H9 (cell line): ENCODE measurements around the gene RAB6A. TPM values are rescaled to one million over a fixed set of nuclear protein-coding genes. Genes with fewer than 3 reads are reported as not detected.

Experiments used
- DNase-seq: peaks from one replicate; pipeline ENCODE4 v3.0.0-alpha.2; 2017
- H2AFZ ChIP-seq: one replicate; pipeline ENCODE4 v1.6.1; 2013; ENCODE audit warnings: mild to moderate bottlenecking, low read length, control low read depth, moderate library complexity
- H2AK5ac ChIP-seq: 2 replicates; pipeline ENCODE4 v1.6.1; 2013; ENCODE audit warnings: low read length, control low read depth, mixed read lengths; ENCODE audit not compliant: insufficient read length
- H2BK120ac ChIP-seq: one replicate; pipeline ENCODE4 v1.6.1; 2013; ENCODE audit warnings: low read depth, mild to moderate bottlenecking, low read length, control low read depth, inconsistent platforms; ENCODE audit not compliant: poor library complexity, severe bottlenecking
- H2BK12ac ChIP-seq: 2 replicates; pipeline ENCODE4 v1.6.1; 2013; ENCODE audit warnings: low read length, control low read depth, mixed read lengths, low read depth; ENCODE audit not compliant: insufficient read length
- H2BK15ac ChIP-seq: 2 replicates; pipeline ENCODE4 v1.6.1; 2013; ENCODE audit warnings: low read depth, low read length, control low read depth
- H2BK20ac ChIP-seq: one replicate; pipeline ENCODE4 v1.6.1; 2013; ENCODE audit warnings: low read depth, mild to moderate bottlenecking, low read length, control low read depth, inconsistent platforms; ENCODE audit not compliant: poor library complexity, severe bottlenecking
- H2BK5ac ChIP-seq: 2 replicates; pipeline ENCODE4 v1.6.1; 2013; ENCODE audit warnings: low read length, control low read depth, mixed read lengths; ENCODE audit not compliant: insufficient read length
- H3K14ac ChIP-seq: 2 replicates; pipeline ENCODE4 v1.6.1; 2013; ENCODE audit warnings: low read length, control low read depth; ENCODE audit not compliant: insufficient read depth
- H3K18ac ChIP-seq: 2 replicates; pipeline ENCODE4 v1.6.1; 2013; ENCODE audit warnings: low read depth, mild to moderate bottlenecking, mixed read lengths, low read length, control low read depth; ENCODE audit not compliant: insufficient read length
- H3K23ac ChIP-seq: 2 replicates; pipeline ENCODE4 v1.6.1; 2013; ENCODE audit warnings: low read length, control low read depth, mixed read lengths, low read depth; ENCODE audit not compliant: insufficient read length
- H3K23me2 ChIP-seq: 2 replicates; pipeline ENCODE4 v1.6.1; 2013; ENCODE audit warnings: low read depth, mild to moderate bottlenecking, mixed read lengths, low read length, control low read depth; ENCODE audit not compliant: insufficient read length, poor library complexity, severe bottlenecking
- H3K27ac ChIP-seq: 2 replicates; pipeline ENCODE4 v1.5.1; 2013; ENCODE audit warnings: low read length, control low read depth, mixed read lengths, low read depth; ENCODE audit not compliant: insufficient read length
- H3K27me3 ChIP-seq: 2 replicates; pipeline ENCODE4 v1.6.1; 2013; ENCODE audit warnings: low read length, control low read depth, inconsistent platforms; ENCODE audit not compliant: insufficient read depth
- H3K4ac ChIP-seq: 2 replicates; pipeline ENCODE4 v1.6.1; 2013; ENCODE audit warnings: low read depth, mild to moderate bottlenecking, control low read depth, inconsistent platforms, low read length, moderate library complexity
- H3K4me1 ChIP-seq: 2 replicates; pipeline ENCODE4 v1.6.1; 2013; ENCODE audit warnings: low read length, control low read depth, inconsistent platforms; ENCODE audit not compliant: insufficient read depth
- H3K4me2 ChIP-seq: 2 replicates; pipeline ENCODE4 v1.6.1; 2013; ENCODE audit warnings: low read length, control low read depth, mixed read lengths; ENCODE audit not compliant: insufficient read length, insufficient read depth
- H3K56ac ChIP-seq: 2 replicates; pipeline ENCODE4 v1.6.1; 2013; ENCODE audit warnings: low read depth, mild to moderate bottlenecking, mixed read lengths, low read length, control low read depth; ENCODE audit not compliant: insufficient read length
- H3K79me1 ChIP-seq: 2 replicates; pipeline ENCODE4 v1.6.1; 2013; ENCODE audit warnings: low read depth, mild to moderate bottlenecking, moderate library complexity, low read length, control low read depth, inconsistent platforms; ENCODE audit not compliant: insufficient read depth, poor library complexity, severe bottlenecking
- H3K79me2 ChIP-seq: 2 replicates; pipeline ENCODE4 v1.6.1; 2013; ENCODE audit warnings: low read length, control low read depth, inconsistent platforms; ENCODE audit not compliant: insufficient read depth
- H3K9ac ChIP-seq: 2 replicates; pipeline ENCODE4 v1.6.1; 2013; ENCODE audit warnings: low read length, control low read depth, mixed read lengths; ENCODE audit not compliant: insufficient read length; ENCODE audit errors: extremely low read depth
- H3K9me3 ChIP-seq: one replicate; pipeline ENCODE4 v1.6.1; 2013; ENCODE audit warnings: low read depth, low read length, inconsistent platforms; ENCODE audit not compliant: control insufficient read depth
- H3T11ph ChIP-seq: one replicate; pipeline ENCODE4 v1.6.1; 2013; ENCODE audit warnings: mild to moderate bottlenecking, low read length, control low read depth, inconsistent platforms
- H4K20me1 ChIP-seq: one replicate; pipeline ENCODE4 v1.6.1; 2013; ENCODE audit not compliant: control insufficient read depth, insufficient read length, insufficient read depth
- H4K5ac ChIP-seq: 2 replicates; pipeline ENCODE4 v1.6.1; 2013; ENCODE audit warnings: low read depth, mild to moderate bottlenecking, mixed read lengths, low read length, control low read depth; ENCODE audit not compliant: insufficient read length
- H4K8ac ChIP-seq: replicated peaks from 2 replicates; pipeline ENCODE4 v1.6.1; 2013; ENCODE audit warnings: low read length, control low read depth, mixed read lengths, low read depth; ENCODE audit not compliant: insufficient read length
- H4K91ac ChIP-seq: 2 replicates; pipeline ENCODE4 v1.6.1; 2013; ENCODE audit warnings: low read depth, mild to moderate bottlenecking, moderate library complexity, mixed read lengths, low read length, control low read depth; ENCODE audit not compliant: insufficient read length
- H3K27ac Mint-ChIP-seq, 3 experiments: 2 replicates in 2 of 3; 3 replicates in 1 of 3; pipeline ENCODE4 v1.8.0; 2020 to 2021; ENCODE audit warnings: mixed read lengths in 3 of 3, mild to moderate bottlenecking in 1 of 3, moderate library complexity in 1 of 3
- H3K27me3 Mint-ChIP-seq: 2 replicates; pipeline ENCODE4 v1.8.0; 2021; ENCODE audit warnings: low read depth, mild to moderate bottlenecking, moderate library complexity, mixed read lengths
- H3K36me3 Mint-ChIP-seq, 3 experiments: 2 replicates in 2 of 3; 3 replicates in 1 of 3; pipeline ENCODE4 v1.8.0; 2020 to 2021; ENCODE audit warnings: low read depth in 3 of 3, mixed read lengths in 3 of 3; ENCODE audit not compliant: insufficient read depth in 1 of 3
- H3K4me1 Mint-ChIP-seq, 2 experiments: 2 replicates each; pipeline ENCODE4 v1.8.0; 2020; ENCODE audit warnings: mixed read lengths in 2 of 2
- H3K4me3 Mint-ChIP-seq, 2 experiments: 2 replicates in 1 of 2; 3 replicates in 1 of 2; pipeline ENCODE4 v1.8.0; 2020 to 2021; ENCODE audit warnings: mild to moderate bottlenecking in 2 of 2, mixed read lengths in 2 of 2, moderate library complexity in 1 of 2
- H3K9me3 Mint-ChIP-seq, 2 experiments: 2 replicates in 1 of 2; 3 replicates in 1 of 2; pipeline ENCODE4 v1.8.0; 2020; ENCODE audit warnings: mild to moderate bottlenecking in 2 of 2, mixed read lengths in 2 of 2, moderate library complexity in 1 of 2
- CTCF ChIP-seq: fragments of 200-600 bp; sonication (generic); conservative IDR thresholded peaks from 3 replicates; pipeline ENCODE4 v1.8.0; 2021; ENCODE audit warnings: antibody characterized with exemption, mild to moderate bottlenecking
- WGBS: extraction: QIAGEN DNeasy Blood & Tissue Kit; methylation state at CpG from one replicate; pipeline ENCODE4 v1.1.7; 2013; ENCODE audit warnings: missing lambda C conversion rate, low lambda C conversion rate, mixed read lengths; ENCODE audit not compliant: insufficient read length; ENCODE audit errors: extremely low coverage; 5-methylcytosine and 5-hydroxymethylcytosine counted together
- total RNA-seq: library from RNA; stranded (reverse); gene quantifications from 2 replicates; pipeline ENCODE4 v1.2.1, GENCODE V29; 2021

Gene RAB6A
- total RNA-seq, 1 experiment from 2014 or later, result 72.8 TPM

- no peaks in the 10 kb centered on the region for H4K20me1 ChIP-seq
- no CpG with 5 or more reads among the region's 1 CpG for WGBS
Observed at GRCh38 chr11:73810637-73811036, 49.8 kb upstream of the RAB6A start.

More at GRCh38 chr11:73810637-73811036, 49.8 kb upstream of the RAB6A start:
- Histone ChIP-seq H3K79me2 (no peaks in the 10 kb centered on the region), H3K4ac (no peak overlapping the region), H3K18ac (no peak overlapping the region), H2BK12ac (no peak overlapping the region), H3T11ph (no peak overlapping the region), H3K56ac (no peak overlapping the region), H2BK15ac (no peak overlapping the region), H3K4me2 (no peak overlapping the region), H3K27ac (no peak overlapping the region), H3K9me3 (no peaks in the 10 kb centered on the region), H4K8ac (no peak overlapping the region), H3K23ac (no peak overlapping the region), H2BK5ac (no peak overlapping the region), H3K27me3 (no peaks in the 10 kb centered on the region), H3K4me1 (no peaks in the 10 kb centered on the region; the same call in 1 of the 2 replicates), H2AK5ac (no peak overlapping the region), H2AFZ (no peak overlapping the region), H4K5ac (no peak overlapping the region), H2BK20ac (no peak overlapping the region), H3K79me1 (no peaks in the 10 kb centered on the region), H3K9ac (no peak overlapping the region), H4K91ac (no peak overlapping the region), H2BK120ac (no peak overlapping the region), H3K23me2 (no peaks in the 10 kb centered on the region), H3K14ac (no peak overlapping the region)
- DNase-seq, result no peak
- H3K27me3 Mint-ChIP-seq, result no peaks in the 10 kb centered on the region; the same call in 1 of the 2 replicates
- H3K36me3 Mint-ChIP-seq, result peaks cover 7 to 23% (median 8%) of the 10 kb centered on the region in 3 experiments; a peak in 5 of 7 replicates
- no peaks in the 10 kb centered on the region for H3K4me1 Mint-ChIP-seq
- H3K9me3 Mint-ChIP-seq, result no peaks in the 10 kb centered on the region
- no peak for TF ChIP-seq CTCF
- H3K27ac Mint-ChIP-seq, result no peak overlapping the region
- no peak overlapping the region for H3K4me3 Mint-ChIP-seq
